ENCODE data around the gene OXER1.

The OXER1 gene

DNA sequence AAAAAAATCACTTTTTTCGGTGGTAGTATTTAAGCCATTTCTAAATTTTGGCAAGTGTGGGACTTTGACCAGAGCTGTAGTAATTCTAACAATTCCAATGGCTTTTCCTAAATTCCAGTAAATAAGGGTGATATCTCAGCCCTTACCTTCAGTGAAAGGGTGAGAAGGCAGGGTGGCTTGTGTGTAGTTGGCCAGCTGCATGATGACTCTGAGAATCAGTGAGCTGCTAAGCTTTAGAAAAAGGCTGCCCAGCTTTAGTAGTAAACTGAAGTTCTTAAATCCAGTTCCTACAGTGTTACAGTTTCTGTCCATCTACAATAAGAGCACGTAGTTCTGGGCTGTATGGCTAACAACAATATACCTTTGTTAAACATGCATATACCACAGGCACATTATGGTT lies 42.0 kb downstream of the OXER1 start:
- no peak for DNase-seq (ENCODE audit: low read depth)
- no peak overlapping the region for H3K4me3 ChIP-seq (ENCODE audit: low read depth, low read length)
- TF ChIP-seq POLR2A (IDR thresholded peaks at IDR 0.05; ENCODE audit: extremely low read depth, insufficient read length) (no peak), MYC (IDR thresholded peaks at IDR 0.05; ENCODE audit: low read depth, low read length) (no peak)
- TF ChIP-seq, protein P1, sequence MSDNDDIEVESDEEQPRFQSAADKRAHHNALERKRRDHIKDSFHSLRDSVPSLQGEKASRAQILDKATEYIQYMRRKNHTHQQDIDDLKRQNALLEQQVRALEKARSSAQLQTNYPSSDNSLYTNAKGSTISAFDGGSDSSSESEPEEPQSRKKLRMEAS (IDR thresholded peaks at IDR 0.05; ENCODE audit: low read depth, low read length) = no peak
- TF ChIP-seq, protein P2, sequence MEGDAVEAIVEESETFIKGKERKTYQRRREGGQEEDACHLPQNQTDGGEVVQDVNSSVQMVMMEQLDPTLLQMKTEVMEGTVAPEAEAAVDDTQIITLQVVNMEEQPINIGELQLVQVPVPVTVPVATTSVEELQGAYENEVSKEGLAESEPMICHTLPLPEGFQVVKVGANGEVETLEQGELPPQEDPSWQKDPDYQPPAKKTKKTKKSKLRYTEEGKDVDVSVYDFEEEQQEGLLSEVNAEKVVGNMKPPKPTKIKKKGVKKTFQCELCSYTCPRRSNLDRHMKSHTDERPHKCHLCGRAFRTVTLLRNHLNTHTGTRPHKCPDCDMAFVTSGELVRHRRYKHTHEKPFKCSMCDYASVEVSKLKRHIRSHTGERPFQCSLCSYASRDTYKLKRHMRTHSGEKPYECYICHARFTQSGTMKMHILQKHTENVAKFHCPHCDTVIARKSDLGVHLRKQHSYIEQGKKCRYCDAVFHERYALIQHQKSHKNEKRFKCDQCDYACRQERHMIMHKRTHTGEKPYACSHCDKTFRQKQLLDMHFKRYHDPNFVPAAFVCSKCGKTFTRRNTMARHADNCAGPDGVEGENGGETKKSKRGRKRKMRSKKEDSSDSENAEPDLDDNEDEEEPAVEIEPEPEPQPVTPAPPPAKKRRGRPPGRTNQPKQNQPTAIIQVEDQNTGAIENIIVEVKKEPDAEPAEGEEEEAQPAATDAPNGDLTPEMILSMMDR (IDR thresholded peaks at IDR 0.05; ENCODE audit: low read depth, low read length) = no peak

DNA sequence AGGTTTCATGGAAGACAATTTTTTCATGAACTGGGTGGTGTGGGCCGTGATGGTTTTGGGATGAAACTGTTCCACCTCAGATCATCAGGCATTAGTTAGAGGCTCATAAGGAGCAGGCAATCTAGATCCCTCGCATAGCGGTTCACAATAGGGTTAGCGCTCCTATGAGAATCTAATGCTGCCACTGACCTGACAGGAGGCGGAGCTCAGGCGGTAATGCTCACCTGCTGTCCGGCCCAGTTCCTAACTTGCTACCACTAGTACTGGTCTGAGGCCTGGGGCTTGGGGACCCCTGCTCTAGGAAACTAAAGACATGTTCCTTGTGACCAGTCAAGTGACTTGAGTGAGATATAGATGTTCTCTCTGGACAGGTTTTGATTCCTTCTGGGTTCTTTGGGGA lies 49.2 kb downstream of the OXER1 start:
- H3K4me3 ChIP-seq (ENCODE audit: low read depth, low read length) = no peak overlapping the region
- TF ChIP-seq, protein P1 (IDR thresholded peaks at IDR 0.05; ENCODE audit: low read depth, low read length) = no peak
- TF ChIP-seq, protein P2 (IDR thresholded peaks at IDR 0.05; ENCODE audit: low read depth, low read length) = no peak
- TF ChIP-seq POLR2A (IDR thresholded peaks at IDR 0.05; ENCODE audit: extremely low read depth, insufficient read length) = no peak
- TF ChIP-seq MYC (IDR thresholded peaks at IDR 0.05; ENCODE audit: low read depth, low read length) = no peak
- no peak for DNase-seq (ENCODE audit: low read depth)

DNA sequence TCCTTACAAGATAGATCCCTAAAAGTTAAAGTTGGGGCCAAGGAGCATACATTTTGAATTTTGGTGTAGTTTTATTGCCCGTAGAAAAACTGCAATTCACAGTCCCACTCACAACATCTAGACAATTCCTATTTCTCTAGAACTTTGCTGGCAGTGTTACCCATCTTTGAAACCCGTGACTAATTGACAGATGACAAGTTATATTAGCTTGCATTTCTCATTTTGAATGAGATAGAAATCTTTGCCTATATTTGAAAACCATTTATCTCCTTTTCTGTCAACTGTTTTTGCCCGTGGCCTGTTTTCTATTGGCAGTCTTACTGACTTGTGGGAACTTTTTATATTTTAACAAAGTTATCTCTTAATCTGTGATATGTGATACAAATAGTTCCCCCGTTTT lies 50.0 kb downstream of the OXER1 start:
- H3K4me3 ChIP-seq (ENCODE audit: low read depth, low read length) = no peak overlapping the region
- no peak for DNase-seq (ENCODE audit: low read depth)
- TF ChIP-seq, protein P2 (IDR thresholded peaks at IDR 0.05; ENCODE audit: low read depth, low read length) = no peak
- no peak for TF ChIP-seq POLR2A (IDR thresholded peaks at IDR 0.05; ENCODE audit: extremely low read depth, insufficient read length)
- TF ChIP-seq, protein P1 (IDR thresholded peaks at IDR 0.05; ENCODE audit: low read depth, low read length) = no peak
- TF ChIP-seq MYC (IDR thresholded peaks at IDR 0.05; ENCODE audit: low read depth, low read length) = no peak

DNA sequence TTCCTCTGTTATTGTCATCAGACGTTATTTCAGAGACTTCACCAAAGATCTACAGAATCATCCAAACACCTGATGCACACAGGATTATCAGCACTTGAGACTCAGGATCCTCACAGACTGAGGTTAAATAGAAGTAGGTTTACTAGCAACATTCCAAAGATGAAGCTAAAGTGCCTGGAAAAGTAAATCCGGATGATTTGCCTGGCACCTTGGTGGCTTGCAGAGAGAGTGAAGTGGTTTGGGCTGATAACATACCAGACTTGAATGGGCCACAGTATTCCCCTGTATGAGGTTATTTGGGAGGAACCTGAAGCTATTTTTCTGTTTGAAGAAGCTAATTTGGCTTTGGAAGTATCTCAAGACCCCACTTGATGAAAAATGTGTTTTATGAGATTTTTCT lies 51.0 kb downstream of the OXER1 start:
- TF ChIP-seq, protein P1 (IDR thresholded peaks at IDR 0.05; ENCODE audit: low read depth, low read length) = no peak
- TF ChIP-seq POLR2A (IDR thresholded peaks at IDR 0.05; ENCODE audit: extremely low read depth, insufficient read length) = no peak
- no peak for TF ChIP-seq MYC (IDR thresholded peaks at IDR 0.05; ENCODE audit: low read depth, low read length)
- H3K4me3 ChIP-seq (ENCODE audit: low read depth, low read length) = no peak overlapping the region
- DNase-seq (ENCODE audit: low read depth) = no peak

Data from NB4 (cell line).